ENCODE data around the gene SIGLEC6.
"Not testable (repeated sequence)": the region's sequence is repeated elsewhere in the genome, so short reads cannot be mapped to it uniquely, and the experiment has no call there.

Gene SIGLEC6

DNA sequence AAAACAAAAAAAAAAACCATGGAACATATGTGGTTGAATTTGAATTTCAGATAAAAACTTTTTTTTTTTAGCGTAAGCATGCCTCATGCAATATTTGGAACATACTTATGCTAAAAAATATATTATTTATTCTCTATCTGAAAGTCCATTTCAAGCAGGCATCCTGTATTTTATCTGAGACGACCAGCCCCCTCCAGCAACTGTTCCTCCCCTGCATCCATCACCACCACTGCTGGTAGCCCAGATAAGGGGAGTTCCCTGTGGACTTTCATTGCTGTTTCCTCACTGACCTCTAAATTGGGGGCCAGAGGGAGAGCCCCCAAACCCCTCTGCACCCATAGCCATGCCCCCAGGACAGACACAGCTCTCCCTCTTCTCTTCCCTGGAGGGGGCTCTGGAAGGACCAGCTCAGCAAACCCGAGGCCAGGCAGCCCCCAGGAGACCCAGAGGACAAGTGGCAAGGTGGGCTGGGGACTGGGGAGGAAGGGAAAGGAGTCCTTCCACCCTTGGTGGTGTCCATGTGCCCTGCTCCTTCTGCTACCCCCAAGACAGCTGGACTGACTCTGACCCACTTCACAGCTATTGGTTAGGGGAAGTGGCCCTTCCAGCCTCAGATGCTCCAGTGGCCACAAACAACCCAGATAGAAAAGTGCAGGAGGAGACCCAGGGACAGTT lies 23.3 kb downstream of the SIGLEC6 start:
- no peak for DNase-seq

DNA sequence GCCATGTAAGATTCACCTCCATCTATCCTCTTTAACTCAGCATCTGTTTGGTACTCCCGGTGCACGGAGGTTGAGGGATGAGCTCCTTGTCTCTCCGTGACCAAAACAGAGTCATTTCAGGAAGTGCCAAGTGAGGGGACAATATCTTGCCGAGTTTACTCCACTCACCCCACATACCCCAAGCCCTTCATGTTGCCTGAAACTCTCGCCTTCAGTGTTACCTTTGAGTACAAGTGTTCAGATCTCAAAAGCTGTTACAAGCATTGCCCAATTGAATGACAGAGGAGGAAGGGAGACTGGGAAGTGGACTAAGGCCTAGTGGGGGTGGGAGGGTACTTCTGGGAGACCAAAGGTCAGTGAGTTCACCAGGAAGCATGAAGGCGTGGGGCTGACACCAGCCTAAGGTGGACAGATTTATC lies 23.8 kb downstream of the SIGLEC6 start:
- DNase-seq = no peak

- no peak for DNase-seq
Measured at GRCh38 chr19:51507192-51507591, 24.3 kb downstream of the SIGLEC6 start.

GRCh38 chr19:51505904-51506303 lies 25.6 kb downstream of the SIGLEC6 start:
- DNase-seq = no peak

- DNase-seq = no peak
Measured at GRCh38 chr19:51503896-51504295, 27.6 kb downstream of the SIGLEC6 start.

DNA sequence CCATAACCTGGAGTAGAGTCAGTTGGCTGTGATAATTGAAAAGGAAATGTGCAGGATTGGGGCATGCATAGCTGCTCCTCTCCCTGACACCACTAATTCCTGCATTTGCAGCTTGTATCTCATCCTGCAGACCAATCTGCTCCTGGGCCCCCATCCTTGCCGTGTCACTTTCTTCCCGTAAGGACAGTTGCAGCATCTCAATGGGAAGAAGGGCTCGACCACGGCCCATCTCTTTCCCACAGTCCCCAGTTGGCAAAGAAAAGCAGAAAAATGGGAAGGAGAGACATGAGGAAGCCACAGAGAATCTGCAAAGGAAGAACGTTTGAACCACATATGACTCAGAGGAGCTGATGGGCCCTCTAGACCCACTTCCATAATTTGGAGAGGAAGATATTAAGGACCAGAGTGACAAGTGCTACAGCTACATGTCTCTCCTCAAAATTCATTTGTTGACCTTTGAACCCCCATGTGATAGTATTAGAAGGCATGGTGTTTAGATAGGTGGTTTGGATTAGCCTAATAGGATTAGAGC lies 28.1 kb downstream of the SIGLEC6 start:
- no peak for DNase-seq

GRCh38 chr19:51501594-51502263 lies 29.7 kb downstream of the SIGLEC6 start, which contains the start of gene SIGLEC12:
Gene SIGLEC12, minus strand, starts transcription at chr19:51501800. Its CDS starts 67 bp downstream, at chr19:51501733.
- DNase-seq = peak; percentile 6

GRCh38 chr19:51500931-51501330 lies 30.5 kb downstream of the SIGLEC6 start:
- DNase-seq = not testable (repeated sequence)

DNA sequence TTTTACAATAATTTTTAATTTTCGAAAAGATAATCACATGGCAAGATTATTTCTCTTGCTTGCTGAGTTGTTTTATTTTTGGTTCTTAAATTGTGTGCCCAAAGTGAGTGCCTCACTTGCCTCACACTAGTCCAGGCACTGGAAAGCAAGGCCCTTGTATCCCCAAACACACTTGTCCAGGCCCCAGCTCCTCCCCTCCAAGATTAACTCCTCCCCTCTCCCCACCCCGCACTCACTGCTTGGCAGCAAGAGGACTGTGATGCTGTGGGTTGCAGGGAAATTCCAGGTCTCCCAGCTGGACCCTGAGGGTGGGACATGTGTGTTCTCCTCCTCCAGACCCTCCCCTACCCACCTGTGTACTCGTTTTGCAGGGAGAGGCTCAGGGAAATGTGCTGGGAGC lies 33.8 kb downstream of the SIGLEC6 start:
- no peak for DNase-seq

DNA sequence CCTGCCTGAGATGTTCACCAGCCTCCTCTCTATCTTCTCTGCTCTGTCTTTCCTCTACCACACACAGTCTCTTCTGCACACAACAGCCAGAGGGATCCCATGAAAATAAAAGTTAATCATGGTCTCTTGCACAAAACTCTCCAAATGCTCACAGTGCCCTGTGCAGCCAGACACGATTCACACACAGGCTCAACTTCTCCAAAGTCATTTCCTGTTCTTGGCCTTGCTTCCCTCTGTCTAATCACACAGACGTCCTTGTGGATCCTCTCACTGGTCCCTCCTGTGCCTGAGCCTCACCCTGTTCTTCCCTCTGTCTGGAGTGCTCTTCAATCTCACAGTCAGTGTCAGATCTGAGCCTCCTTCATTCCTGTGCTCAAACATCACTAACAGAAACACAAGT lies 37.7 kb downstream of the SIGLEC6 start:
- no peak for DNase-seq

- no peak for DNase-seq
Measured at GRCh38 chr19:51491586-51491985, 39.9 kb downstream of the SIGLEC6 start.

DNA sequence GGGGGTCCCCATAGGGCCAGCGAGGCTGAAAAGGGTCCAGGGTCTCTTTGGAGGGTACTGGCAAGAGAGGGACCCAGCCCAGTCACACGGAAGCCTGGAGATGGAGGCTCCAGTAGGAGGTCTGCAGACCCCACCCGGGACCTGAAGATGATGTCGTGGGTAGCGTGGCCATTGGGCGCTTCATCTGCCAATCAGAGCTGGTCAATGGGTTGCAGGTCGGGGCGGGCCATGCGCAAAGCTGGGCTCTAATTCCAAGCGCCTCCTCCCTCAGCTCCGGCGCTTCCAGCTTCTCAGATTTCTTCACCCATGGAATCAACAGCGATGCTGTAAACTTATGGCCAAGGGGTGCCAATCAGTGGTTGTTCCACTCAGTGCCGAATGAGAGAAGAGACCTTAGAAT lies 40.8 kb downstream of the SIGLEC6 start:
- DNase-seq = no peak

- DNase-seq = no peak
Measured at GRCh38 chr19:51489113-51489512, 42.4 kb downstream of the SIGLEC6 start.

DNA sequence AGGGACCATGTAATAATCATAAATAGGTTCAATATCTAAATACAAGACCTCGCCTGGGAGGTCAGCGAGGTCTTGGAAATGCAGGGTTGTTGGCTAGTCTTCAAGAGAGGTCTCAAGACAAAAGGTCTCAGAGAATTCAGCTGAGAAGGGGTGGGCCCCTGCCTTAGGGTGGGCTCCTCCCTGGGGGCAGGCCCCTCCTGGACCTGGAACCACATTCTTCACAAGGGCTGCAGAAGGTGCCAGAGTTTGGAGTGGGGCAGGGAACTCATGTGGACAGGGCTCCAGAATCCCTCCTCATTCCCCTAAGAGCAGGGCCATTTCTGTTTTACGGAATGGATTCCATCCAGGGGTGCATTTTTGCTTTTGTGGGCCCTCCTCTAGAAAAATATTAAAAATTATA lies 43.0 kb downstream of the SIGLEC6 start:
- DNase-seq = no peak

DNA sequence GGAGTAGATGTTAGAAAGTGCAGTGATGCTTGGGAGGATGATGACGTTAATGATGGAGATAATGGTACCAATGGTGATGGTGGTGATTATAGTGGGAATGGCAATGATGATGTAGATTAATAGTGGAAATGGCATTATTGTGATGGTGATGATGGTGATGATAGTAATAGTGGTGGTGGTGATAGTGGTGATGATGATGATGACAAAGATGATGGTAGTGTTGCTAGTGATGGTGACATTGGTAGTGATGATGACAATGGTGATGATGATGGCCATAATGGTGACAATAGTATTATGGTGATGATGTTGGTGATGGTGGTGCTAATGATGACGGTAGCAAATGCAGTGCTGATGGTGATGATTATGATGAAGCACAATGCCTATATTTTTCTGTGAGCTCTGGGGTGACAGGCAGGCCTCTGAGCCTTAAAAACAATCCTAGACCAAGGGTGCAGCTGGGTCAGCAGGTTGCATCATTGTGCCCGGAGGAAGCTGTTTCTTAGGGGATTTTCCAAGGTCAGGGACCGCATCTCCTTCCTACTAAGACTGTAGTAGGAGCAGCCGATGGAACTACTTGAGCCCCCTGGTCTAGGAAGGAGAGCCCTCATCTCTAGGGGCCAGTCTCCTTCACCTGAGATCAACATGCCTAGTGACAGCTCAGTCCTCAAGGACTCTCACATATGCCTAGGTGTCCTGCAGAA lies 45.4 kb downstream of the SIGLEC6 start:
- no peak for DNase-seq

DNA sequence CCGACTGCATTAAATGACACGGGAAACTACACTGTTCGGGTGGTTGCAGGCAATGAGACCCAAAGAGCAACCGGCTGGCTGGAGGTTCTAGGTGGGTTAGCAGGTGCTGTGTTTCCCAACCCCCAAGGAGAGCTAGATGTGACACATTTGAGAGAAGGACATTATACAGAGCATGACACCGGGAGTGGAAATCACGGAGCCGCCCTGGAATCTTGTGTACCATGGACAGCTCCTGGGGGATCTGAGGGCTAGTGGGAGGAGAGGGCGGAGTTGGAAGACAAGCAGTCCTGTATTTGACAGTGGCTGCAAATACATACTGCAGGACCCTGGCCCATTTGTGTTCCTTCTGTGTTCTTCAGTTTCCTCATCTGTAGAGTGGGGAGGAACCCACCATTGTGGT lies 50.9 kb downstream of the SIGLEC6 start:
- DNase-seq = no peak

DNA sequence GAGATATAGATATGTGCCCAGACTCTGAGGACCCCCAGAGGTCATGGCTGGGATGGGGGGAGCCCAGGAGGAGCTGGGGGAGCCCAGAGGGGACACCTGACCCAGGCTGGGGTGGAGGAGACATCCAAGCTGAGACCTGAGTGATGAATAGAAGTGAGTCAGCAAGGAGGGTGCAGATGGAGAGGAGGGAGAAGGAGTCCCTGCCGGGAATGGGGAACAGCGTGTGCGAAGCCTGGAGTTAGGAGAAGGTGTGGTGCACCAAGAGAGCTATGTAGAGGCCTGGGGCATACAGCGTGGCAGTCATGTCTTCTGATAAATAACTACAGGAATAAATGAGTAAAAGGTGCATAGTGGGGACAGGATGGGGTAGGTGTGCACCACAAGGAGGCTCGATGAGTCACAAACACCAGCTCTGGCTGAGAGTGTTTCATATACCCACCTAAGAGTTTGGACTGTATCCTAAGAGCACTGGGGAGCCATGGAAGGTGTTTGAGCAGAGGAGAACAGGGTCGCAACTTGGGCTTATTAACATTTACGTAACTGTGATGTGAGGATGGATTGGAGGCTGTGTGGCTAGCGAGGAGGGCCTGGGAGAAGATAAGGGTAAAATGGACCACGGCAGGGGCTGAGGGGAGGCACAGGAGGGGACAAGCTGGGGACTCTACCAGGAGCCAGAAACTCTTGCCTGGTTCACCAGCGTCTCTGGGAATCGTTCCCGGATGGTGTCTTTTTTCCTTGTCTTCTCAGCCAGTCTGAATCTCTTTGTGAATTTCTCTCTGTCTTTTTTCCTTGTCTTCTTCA lies 51.7 kb downstream of the SIGLEC6 start:
- no peak for DNase-seq

GRCh38 chr19:51478381-51479234 lies 52.9 kb downstream of the SIGLEC6 start, which contains the start of gene CEACAM18:
Gene CEACAM18, plus strand, starts transcription at chr19:51478539.
- DNase-seq = no peak

GRCh38 chr19:51477344-51477743 lies 54.1 kb downstream of the SIGLEC6 start:
- peak; percentile 4 for DNase-seq

GRCh38 chr19:51476164-51476563 lies 55.3 kb downstream of the SIGLEC6 start:
- DNase-seq = no peak

GRCh38 chr19:51473009-51473707 lies 58.3 kb downstream of the SIGLEC6 start:
- peak; percentile 24 for DNase-seq
